Esophagus squamous epithelium (tissue), 5 donors: Measurements from ENCODE around the gene ADAM12. TPM values are rescaled to one million over a fixed set of nuclear protein-coding genes. Genes with fewer than 3 reads are reported as not detected.
"Not testable (repeated sequence)": the region's sequence is repeated elsewhere in the genome, so short reads cannot be mapped to it uniquely, and the experiment has no call there.

ENCODE experiments used
- DNase-seq: peaks from one replicate; lab custom pipeline; 2025; lab: John Stamatoyannopoulos, UW
- H3K27ac ChIP-seq, 4 donors: fragments of 200-600 bp; sonication (generic); one replicate each; pipeline ENCODE4 v1.5.1; 2016 to 2019; ENCODE audit warnings: mild to moderate bottlenecking in 1 of 4
- H3K27me3 ChIP-seq, 4 donors: fragments of 200-600 bp; sonication (generic); 1 replicate in 3 of 4; 2 replicates in 1 of 4; pipeline versions ENCODE4 v1.5.1 to v1.6.0; 2017 to 2021; ENCODE audit warnings: antibody characterized with exemption in 1 of 4
- H3K36me3 ChIP-seq, 3 donors: fragments of 200-600 bp; sonication (generic); one replicate each; pipeline ENCODE4 v1.5.1; 2016 to 2019
- H3K4me1 ChIP-seq, 3 donors: fragments of 200-600 bp; sonication (generic); one replicate each; pipeline ENCODE4 v1.5.1; 2017 to 2019
- H3K4me3 ChIP-seq, 4 donors: fragments of 200-600 bp; sonication (generic); 1 replicate in 3 of 4; 2 replicates in 1 of 4; pipeline ENCODE4 v1.5.1; 2016 to 2019; ENCODE audit warnings: mild to moderate bottlenecking in 2 of 4, moderate library complexity in 1 of 4
- H3K9me3 ChIP-seq, 3 donors: fragments of 200-600 bp; sonication (generic); one replicate each; pipeline ENCODE4 v1.5.1; 2016 to 2019
- CTCF ChIP-seq, 6 experiments: fragments of 450-650 bp in 4 of 6; fragments of 200-600 bp in 2 of 6; sonication (generic) in 2 of 6; IDR thresholded peaks; one replicate each; pipeline ENCODE4 v1.5.1; 2016 to 2019; ENCODE audit warnings: antibody characterized with exemption in 6 of 6, mild to moderate bottlenecking in 4 of 6, moderate library complexity in 4 of 6
- POLR2A ChIP-seq, 4 donors: fragments of 450-650 bp; IDR thresholded peaks; one replicate each; pipeline ENCODE4 v1.6.1; 2017; ENCODE audit warnings: antibody characterized with exemption in 4 of 4, mild to moderate bottlenecking in 4 of 4, moderate library complexity in 3 of 4
- WGBS, 2 donors: methylation state at CpG; one replicate each; pipeline ENCODE4 v1.1.5; 2018; 5-methylcytosine and 5-hydroxymethylcytosine counted together
- intact Hi-C: fragments of 100-400 bp; cut with DNase I; formaldehyde crosslinking; loops from one replicate; pipeline ENCODE4 v1.15.0; 2022
- total RNA-seq, 4 donors: library from RNA; depleted of rRNA; stranded (reverse); fragments of >200 nt; gene quantifications; one replicate each; pipeline ENCODE4 v1.1.0, GENCODE V29; 2016
- donor health status: DM: yes; HTN: yes; CAD: no.

ADAM12 gene
- total RNA-seq, 4 donors from 2014 or later: 0.57 to 1.1 (median 0.76) TPM; not detected in 1

DNA sequence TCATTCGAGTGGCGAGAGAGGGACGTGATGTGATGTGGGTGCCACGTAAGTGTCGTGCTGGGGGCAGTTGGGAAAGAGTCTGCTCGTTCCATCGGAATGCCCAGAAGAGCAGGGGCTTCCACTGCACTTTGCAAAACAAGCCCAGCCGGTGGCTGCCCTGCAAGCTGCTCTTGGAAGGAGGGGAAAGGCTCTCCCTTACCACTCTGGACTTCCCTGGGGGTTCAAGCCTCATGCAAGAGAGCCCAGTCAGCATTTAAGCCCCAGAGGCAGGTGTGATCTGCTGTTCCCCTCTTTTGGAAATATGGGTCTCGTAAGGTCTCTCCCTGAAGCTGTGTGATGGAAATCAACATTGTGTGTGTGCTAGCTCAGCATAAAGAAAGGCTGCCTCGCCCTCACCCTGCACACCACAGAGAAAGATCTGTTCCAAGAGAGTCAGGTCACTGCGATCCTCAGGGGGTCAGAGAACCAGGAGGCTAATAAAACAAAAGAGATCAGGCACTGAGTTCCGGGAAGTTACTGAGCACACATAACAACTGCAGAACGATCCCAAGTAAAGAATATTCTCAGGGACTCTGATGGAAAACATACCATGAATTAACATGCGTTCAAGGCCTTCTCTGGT is 212.5 kb downstream of the ADAM12 start:
- Histone ChIP-seq H3K9me3 (no peaks in the 10 kb centered on the region), H3K4me3 (no peak overlapping the region), H3K36me3 (no peaks in the 10 kb centered on the region), H3K4me1 (no peaks in the 10 kb centered on the region), H3K27me3 (no peaks in the 10 kb centered on the region), H3K27ac (no peak overlapping the region)
- DNase-seq: no peak
- intact Hi-C loops: no loop called here
- TF ChIP-seq POLR2A (IDR thresholded peaks at IDR 0.05) (no peak), CTCF (IDR thresholded peaks at IDR 0.05) (no peak)
- 54 to 75% methylated on average over 8 to 11 of the region's 14 CpGs for WGBS, 2 donors

DNA sequence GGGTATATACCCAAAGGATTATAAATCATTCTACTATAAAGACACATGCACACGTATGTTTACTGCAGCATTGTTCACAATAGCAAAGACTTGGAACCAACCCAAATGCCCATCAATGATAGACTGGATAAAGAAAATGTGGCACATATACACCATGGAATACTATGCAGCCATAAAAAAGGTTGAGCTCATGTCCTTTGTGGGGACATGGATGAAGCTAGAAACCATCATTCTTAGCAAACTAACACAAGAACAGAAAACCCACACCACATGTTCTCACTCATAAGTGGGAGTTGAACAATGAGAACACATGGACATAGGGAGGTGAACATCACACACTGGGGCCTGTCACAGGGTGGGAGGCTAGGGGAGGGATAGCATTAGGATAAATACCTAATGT is 215.5 kb downstream of the ADAM12 start:
- H3K27me3 ChIP-seq, H3K36me3 ChIP-seq, H3K4me3 ChIP-seq, H3K27ac ChIP-seq, intact Hi-C loops, H3K4me1 ChIP-seq, DNase-seq, H3K9me3 ChIP-seq: not testable (repeated sequence)
- 60% methylated on average over 1 of the region's 1 CpG; no CpG with 5 or more reads in 1 of the 2 donors for WGBS, 2 donors

DNA sequence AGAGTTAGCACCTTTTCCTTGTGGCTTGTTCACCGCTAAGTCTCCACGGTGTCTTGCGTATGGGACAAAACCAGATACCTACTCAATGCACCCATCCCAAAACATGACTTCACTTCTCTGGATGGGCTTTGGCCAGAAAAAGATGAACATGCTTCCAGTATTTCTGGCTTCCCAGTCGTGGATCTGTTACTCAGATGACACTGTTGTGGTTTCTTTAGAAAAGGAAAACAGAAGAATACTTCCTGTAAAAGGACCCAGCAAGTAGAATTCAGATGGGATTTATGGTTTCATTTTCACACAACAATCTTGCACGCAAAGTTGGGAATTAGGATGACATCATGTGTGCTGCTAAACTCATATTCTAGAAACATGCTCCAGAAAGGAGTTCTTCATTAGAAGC is 216.7 kb downstream of the ADAM12 start:
- H3K4me3 ChIP-seq: peak overlapping the region in 1 of 4 donors; percentile 27
- H3K27me3 ChIP-seq: no peaks in the 10 kb centered on the region
- WGBS, 2 donors: 60 to 66% methylated on average over 5 of the region's 5 CpGs
- peak overlapping the region in 1 of 4 donors; percentile 36 for H3K27ac ChIP-seq
- no peaks in the 10 kb centered on the region for H3K4me1 ChIP-seq
- DNase-seq: no peak
- H3K9me3 ChIP-seq: no peaks in the 10 kb centered on the region
- no peaks in the 10 kb centered on the region for H3K36me3 ChIP-seq
- TF ChIP-seq CTCF (IDR thresholded peaks at IDR 0.05) (no peak), POLR2A (IDR thresholded peaks at IDR 0.05) (no peak)
- intact Hi-C loops: no loop called here

DNA sequence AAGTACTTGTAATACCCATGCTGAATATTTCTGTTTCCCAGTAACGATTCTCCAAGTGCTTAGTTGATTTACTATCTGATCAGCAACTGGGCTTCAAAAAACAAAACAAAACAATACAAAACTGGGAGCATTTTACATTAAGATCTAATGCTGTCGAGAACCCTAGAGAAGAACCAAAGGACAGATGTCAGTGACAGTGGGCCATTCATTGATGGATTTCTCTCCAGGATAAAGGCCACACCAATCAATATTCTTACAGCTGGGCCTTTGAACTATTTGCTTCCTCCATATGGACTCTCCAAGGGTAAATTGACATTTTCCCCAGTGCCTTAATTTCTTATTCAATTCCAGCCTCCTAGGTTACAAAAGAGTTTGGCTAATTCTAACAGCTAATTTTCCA is 217.5 kb downstream of the ADAM12 start:
- H3K27ac ChIP-seq: no peak overlapping the region

DNA sequence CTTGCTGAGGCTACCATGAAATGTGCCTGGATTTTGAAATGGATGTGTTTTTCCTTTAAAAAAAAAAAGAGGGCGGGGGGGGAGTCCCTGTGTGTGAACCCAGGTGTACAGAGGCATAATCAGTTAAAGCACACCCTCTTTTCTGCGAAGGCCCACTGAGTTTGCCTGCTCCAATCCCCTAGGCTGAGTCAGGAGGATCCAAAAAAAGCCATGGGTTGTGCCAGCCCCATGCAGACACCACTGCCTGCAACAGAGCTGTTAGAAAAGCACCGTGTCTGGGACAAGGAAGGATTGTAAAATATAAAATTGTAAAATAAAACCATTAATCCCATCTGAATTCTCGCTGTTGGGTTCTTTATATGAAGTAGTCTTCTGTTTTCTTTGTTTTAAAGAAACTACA is 217.9 kb downstream of the ADAM12 start:
- Histone ChIP-seq H3K36me3 (no peaks in the 10 kb centered on the region), H3K4me3 (no peak overlapping the region), H3K27me3 (no peaks in the 10 kb centered on the region), H3K4me1 (no peaks in the 10 kb centered on the region), H3K9me3 (no peaks in the 10 kb centered on the region), H3K27ac (no peak overlapping the region)
- intact Hi-C loops: no loop called here
- DNase-seq: no peak
- 61 to 70% methylated on average over 4 of the region's 4 CpGs for WGBS, 2 donors
- TF ChIP-seq CTCF (IDR thresholded peaks at IDR 0.05) (no peak), POLR2A (IDR thresholded peaks at IDR 0.05) (no peak)

More for the DNA sequence above, 217.5 kb downstream of the ADAM12 start:
- DNase-seq: no peak
- no peaks in the 10 kb centered on the region for H3K4me1 ChIP-seq
- intact Hi-C loops: no loop called here
- no peaks in the 10 kb centered on the region for H3K36me3 ChIP-seq
- no peaks in the 10 kb centered on the region for H3K27me3 ChIP-seq
- TF ChIP-seq POLR2A (IDR thresholded peaks at IDR 0.05): no peak
- no peak for TF ChIP-seq CTCF (IDR thresholded peaks at IDR 0.05)
- 67 to 70% methylated on average over 2 of the region's 2 CpGs for WGBS, 2 donors
- no peaks in the 10 kb centered on the region for H3K9me3 ChIP-seq
- H3K4me3 ChIP-seq: no peak overlapping the region

DNA sequence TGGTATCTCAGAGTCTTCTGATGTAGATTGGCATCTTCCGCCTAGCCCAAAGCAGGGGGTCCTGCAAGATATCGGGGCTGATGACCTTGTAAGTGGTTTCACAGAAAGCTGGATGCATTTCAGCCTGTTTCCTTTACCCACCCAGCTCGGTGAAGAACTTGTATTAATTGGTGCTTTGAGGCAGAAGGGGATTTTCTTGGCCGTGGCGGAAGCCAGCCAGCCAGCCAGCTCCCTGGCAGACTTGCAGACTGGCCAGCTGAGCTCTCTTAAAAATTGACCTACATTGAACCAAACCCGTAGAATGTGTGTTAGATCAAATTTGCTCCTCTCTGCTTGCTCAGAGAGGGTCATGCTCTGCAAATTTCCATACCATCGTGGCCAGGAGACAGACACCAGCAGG is 218.4 kb downstream of the ADAM12 start:
- Histone ChIP-seq H3K9me3 (no peaks in the 10 kb centered on the region), H3K4me3 (no peak overlapping the region), H3K27ac (no peak overlapping the region), H3K36me3 (no peaks in the 10 kb centered on the region), H3K27me3 (no peaks in the 10 kb centered on the region), H3K4me1 (no peaks in the 10 kb centered on the region)
- intact Hi-C loops: no loop called here
- DNase-seq: no peak
- 62 to 81% methylated on average over 2 to 6 of the region's 7 CpGs for WGBS, 2 donors
- TF ChIP-seq POLR2A (IDR thresholded peaks at IDR 0.05) (no peak), CTCF (IDR thresholded peaks at IDR 0.05) (no peak)
